Natural killer cell (primary cell): ENCODE data around the gene CARD16. TPM values are rescaled to one million over a fixed set of nuclear protein-coding genes. Genes with fewer than 3 reads are reported as not detected.
"Not testable (repeated sequence)": the region's sequence is repeated elsewhere in the genome, so short reads cannot be mapped to it uniquely, and the experiment has no call there.

Experiments used
- ATAC-seq, 3 donors: fragments of 150-1000 bp in 2 of 3; fragments of 200-7000 bp in 1 of 3; cut with Tn5 transposase; 1 replicate in 1 of 3; 2 replicates in 2 of 3; pipeline ENCODE4 v1.10.0; 2021; ENCODE audit warnings: mild to moderate bottlenecking in 2 of 3, moderate library complexity in 2 of 3
- DNase-seq, 2 donors: peaks; one replicate each; pipeline versions ENCODE4 v3.0.0 to v3.0.0-alpha.2; 2013 to 2021; ENCODE audit warnings: mixed read lengths in 1 of 2
- H3K27ac ChIP-seq: one replicate; pipeline ENCODE4 v1.5.1; 2013; ENCODE audit warnings: mild to moderate bottlenecking, low read length
- H3K27me3 ChIP-seq: one replicate; pipeline ENCODE4 v1.6.1; 2013; ENCODE audit warnings: low read length; ENCODE audit not compliant: control insufficient read depth, insufficient read depth
- H3K36me3 ChIP-seq: one replicate; pipeline ENCODE4 v1.6.1; 2013; ENCODE audit warnings: low read length; ENCODE audit not compliant: control insufficient read depth, insufficient read depth
- H3K4me1 ChIP-seq: one replicate; pipeline ENCODE4 v1.6.1; 2013; ENCODE audit warnings: low read length; ENCODE audit not compliant: control insufficient read depth, insufficient read depth
- H3K4me3 ChIP-seq: one replicate; pipeline ENCODE4 v1.5.1; 2013; ENCODE audit warnings: low read length
- H3K9me3 ChIP-seq: one replicate; pipeline ENCODE4 v1.6.1; 2013; ENCODE audit warnings: low read length; ENCODE audit not compliant: control insufficient read depth, insufficient read depth
- H3K27ac Mint-ChIP-seq, 2 donors: one replicate each; pipeline ENCODE4 v1.8.0; 2022; ENCODE audit warnings: mild to moderate bottlenecking in 2 of 2, mixed read lengths in 2 of 2, moderate library complexity in 1 of 2
- H3K27me3 Mint-ChIP-seq, 2 donors: one replicate each; pipeline ENCODE4 v1.8.0; 2022; ENCODE audit warnings: low read depth in 2 of 2, mixed read lengths in 2 of 2
- H3K36me3 Mint-ChIP-seq: one replicate; pipeline ENCODE4 v1.8.0; 2022; ENCODE audit warnings: mixed read lengths
- H3K4me1 Mint-ChIP-seq, 2 donors: one replicate each; pipeline ENCODE4 v1.8.0; 2022; ENCODE audit warnings: mixed read lengths in 2 of 2
- H3K4me3 Mint-ChIP-seq: one replicate; pipeline ENCODE4 v1.8.0; 2022; ENCODE audit warnings: mild to moderate bottlenecking, moderate library complexity, mixed read lengths
- H3K9me3 Mint-ChIP-seq, 2 donors: one replicate each; pipeline ENCODE4 v1.8.0; 2022; ENCODE audit warnings: mixed read lengths in 2 of 2
- CTCF ChIP-seq: fragments of 200-600 bp; IDR thresholded peaks from one replicate; pipeline ENCODE4 v1.8.0; 2022; ENCODE audit warnings: antibody characterized with exemption
- WGBS: methylation state at CpG from one replicate; pipeline ENCODE4 v1.1.7; 2013; ENCODE audit warnings: missing lambda C conversion rate; ENCODE audit not compliant: insufficient coverage; 5-methylcytosine and 5-hydroxymethylcytosine counted together
- intact Hi-C: fragments of 100-400 bp; cut with micrococcal nuclease; formaldehyde crosslinking; loops from one replicate; pipeline ENCODE4 v1.14.2; 2022
- total RNA-seq, 4 donors: library from RNA; stranded (reverse); fragments of 120-200 nt in 1 of 4; gene quantifications; one replicate each; pipeline versions ENCODE4 v1.2.3 to v1.2.4, GENCODE V29; 2013 to 2022

CARD16 gene
- total RNA-seq, 3 donors from 2014 or later (not counting 1 experiment from before 2014, with no cell fraction given): 54.7 to 113 (median 110) TPM

GRCh38 chr11:105078283-105078682 is 33.1 kb upstream of the CARD16 start:
- Mint-ChIP-seq H3K4me1 (peaks cover 6 to 17% of the 10 kb centered on the region in 2 donors), H3K27ac (no peak overlapping the region), H3K36me3 (no peaks in the 10 kb centered on the region), H3K9me3 (no peaks in the 10 kb centered on the region), H3K27me3 (peaks cover 10 to 18% of the 10 kb centered on the region in 2 donors), H3K4me3 (no peak overlapping the region)
- Histone ChIP-seq H3K4me1 (no peaks in the 10 kb centered on the region), H3K4me3 (no peak overlapping the region), H3K9me3 (no peaks in the 10 kb centered on the region), H3K36me3 (no peaks in the 10 kb centered on the region), H3K27me3 (no peaks in the 10 kb centered on the region), H3K27ac (no peak overlapping the region)
- no peak for ATAC-seq
- intact Hi-C loops: no loop called here
- 100% methylated on average over 2 of the region's 3 CpGs for WGBS
- no peak for TF ChIP-seq CTCF
- DNase-seq: no peak

DNA sequence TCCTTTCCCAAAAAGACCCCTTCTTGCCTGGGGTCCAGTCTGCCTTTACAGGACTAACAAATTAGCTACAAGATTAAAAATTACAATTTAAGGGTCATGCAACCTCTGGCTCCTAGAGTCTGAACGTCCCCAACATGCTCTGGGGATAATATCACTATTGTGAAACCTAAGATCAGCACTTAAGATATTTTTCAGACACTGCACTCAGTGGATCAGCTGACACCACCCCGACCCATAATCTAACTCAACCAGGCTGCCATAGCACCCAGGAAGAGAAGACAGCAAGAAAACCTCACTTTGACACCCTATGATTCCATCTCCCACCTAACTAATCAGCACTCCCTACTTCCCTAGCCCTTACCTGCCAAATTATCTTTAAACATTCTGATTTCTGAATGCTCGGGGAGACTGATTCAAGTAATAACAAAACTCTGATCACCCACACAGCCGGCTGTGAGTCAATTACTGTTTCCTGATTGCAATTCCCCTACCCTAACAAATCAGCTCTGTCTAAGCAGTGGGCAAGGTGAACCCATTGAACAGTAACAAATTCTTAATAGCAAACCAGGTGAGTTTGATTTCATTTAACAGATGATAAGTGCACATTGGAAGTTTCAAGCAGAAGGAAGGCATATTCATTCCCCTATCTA is 32.1 kb upstream of the CARD16 start:
- H3K4me3 Mint-ChIP-seq, H3K27ac ChIP-seq, ATAC-seq, H3K27me3 ChIP-seq, H3K4me3 ChIP-seq, H3K9me3 ChIP-seq, H3K27me3 Mint-ChIP-seq, H3K27ac Mint-ChIP-seq, H3K4me1 ChIP-seq, H3K9me3 Mint-ChIP-seq, DNase-seq, H3K36me3 ChIP-seq, H3K36me3 Mint-ChIP-seq: not testable (repeated sequence)
- peaks cover 6 to 17% of the 10 kb centered on the region in 2 donors for H3K4me1 Mint-ChIP-seq
- WGBS: 78% methylated on average over 4 of the region's 4 CpGs
- intact Hi-C loops: loop anchor here (2.0 kb wide), 1 partner anchor 32 kb away; no protein-coding TSS in a partner anchor

GRCh38 chr11:105074166-105074530 is 29.0 kb upstream of the CARD16 start:
- H3K27me3 ChIP-seq: no peaks in the 10 kb centered on the region
- intact Hi-C loops: no loop called here
- no peaks in the 10 kb centered on the region for H3K4me1 ChIP-seq
- Mint-ChIP-seq H3K27me3 (peaks cover 0 to 7% of the 10 kb centered on the region in 2 donors), H3K4me3 (no peak overlapping the region), H3K9me3 (no peaks in the 10 kb centered on the region), H3K4me1 (peaks cover 6% of the 10 kb centered on the region in 2 donors), H3K36me3 (no peaks in the 10 kb centered on the region), H3K27ac (no peak overlapping the region)
- ATAC-seq (no peak), DNase-seq (no peak)
- H3K9me3 ChIP-seq: no peaks in the 10 kb centered on the region
- no peaks in the 10 kb centered on the region for H3K36me3 ChIP-seq
- no peak for TF ChIP-seq CTCF
- no peak overlapping the region for H3K27ac ChIP-seq
- no peak overlapping the region for H3K4me3 ChIP-seq
- 96% methylated on average over 2 of the region's 2 CpGs for WGBS

- no peaks in the 10 kb centered on the region for H3K36me3 ChIP-seq
- H3K4me3 ChIP-seq: no peak overlapping the region
- Mint-ChIP-seq H3K27ac (no peak overlapping the region), H3K27me3 (peaks cover 0 to 7% of the 10 kb centered on the region in 2 donors), H3K9me3 (no peaks in the 10 kb centered on the region), H3K4me3 (no peak overlapping the region), H3K4me1 (peaks cover 6% of the 10 kb centered on the region in 2 donors), H3K36me3 (no peaks in the 10 kb centered on the region)
- TF ChIP-seq CTCF: no peak
- no peak overlapping the region for H3K27ac ChIP-seq
- DNase-seq: no peak
- H3K9me3 ChIP-seq: no peaks in the 10 kb centered on the region
- no peaks in the 10 kb centered on the region for H3K4me1 ChIP-seq
- no peaks in the 10 kb centered on the region for H3K27me3 ChIP-seq
- intact Hi-C loops: no loop called here
- ATAC-seq: no peak
- 89% methylated on average over 1 of the region's 1 CpG for WGBS
Measured at GRCh38 chr11:105073456-105074165, 28.5 kb upstream of the CARD16 start.

GRCh38 chr11:105072080-105072479 is 26.9 kb upstream of the CARD16 start:
- H3K4me3 Mint-ChIP-seq, H3K9me3 Mint-ChIP-seq, DNase-seq, H3K4me3 ChIP-seq, H3K9me3 ChIP-seq, intact Hi-C loops, H3K4me1 ChIP-seq, H3K36me3 ChIP-seq, H3K27ac ChIP-seq, H3K4me1 Mint-ChIP-seq, H3K27ac Mint-ChIP-seq, ATAC-seq, H3K27me3 ChIP-seq, H3K36me3 Mint-ChIP-seq, H3K27me3 Mint-ChIP-seq: not testable (repeated sequence)
- no CpG with 5 or more reads among the region's 2 CpGs for WGBS
